ENCODE data around the gene ANKRD27. TPM values are rescaled to one million over a fixed set of nuclear protein-coding genes. Genes with fewer than 3 reads are reported as not detected.

The ANKRD27 gene
- total RNA-seq, 2 donors from 2014 or later, result 9.6 to 16.2 TPM

DNA sequence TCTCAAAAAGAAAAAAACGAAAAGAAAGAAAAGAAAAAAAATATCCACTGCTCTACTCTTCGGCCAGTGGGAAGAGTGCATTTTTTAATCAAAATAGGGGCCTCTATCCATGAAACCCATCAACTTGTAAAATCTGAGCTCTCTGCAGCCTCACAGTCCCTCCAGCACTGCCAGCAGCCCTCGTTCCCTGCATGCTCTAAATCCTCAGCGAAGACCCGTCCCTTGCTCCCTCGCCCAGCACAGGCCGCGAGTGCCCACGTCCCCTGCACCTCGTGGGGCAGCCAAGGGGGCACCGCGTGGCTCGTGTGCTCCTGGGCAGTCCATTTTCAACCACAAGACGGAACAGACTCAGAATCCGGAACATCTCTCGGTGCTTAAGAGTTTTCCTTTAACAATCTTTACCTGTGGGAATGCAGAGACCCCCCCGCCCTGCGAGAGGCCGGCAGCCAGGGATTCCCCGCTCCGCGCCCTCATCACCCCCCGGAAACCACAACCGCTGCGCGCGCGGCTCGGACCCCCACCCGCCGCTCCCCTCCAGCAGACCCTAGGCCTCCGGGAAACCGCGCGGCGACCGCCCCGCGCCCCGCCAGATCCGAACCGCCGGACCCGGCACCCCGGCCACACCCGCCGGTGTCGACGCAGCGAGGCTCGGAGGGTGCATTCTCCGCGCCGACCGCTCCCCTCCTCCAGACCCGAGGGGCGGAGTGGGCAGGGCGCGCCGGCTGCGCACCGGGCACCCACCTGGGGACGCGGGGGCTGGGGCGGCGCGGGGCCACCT lies 638 bp downstream of the ANKRD27 start:
- Histone ChIP-seq H3K36me3 (replicated peaks in 1 of 2; ENCODE audit: insufficient read depth in 1 of 2, low read depth in 2 of 2) (no peaks in the 10 kb centered on the region), H3K9me3 (no peaks in the 10 kb centered on the region), H3K4me1 (peaks cover 36% of the 10 kb centered on the region), H3K4me3 (peak overlapping the region; percentile 91 to 93), H3K27me3 (peaks cover 0 to 4% of the 10 kb centered on the region in 2 donors), H3K27ac (peak overlapping the region in 3 of 4 donors; percentile 40 to 74 (median 65))
- DNase-seq (no peak), ATAC-seq (peak; percentile 6)
- 1 to 4% methylated on average over 16 to 66 of the region's 67 CpGs for WGBS, 2 donors
- TF ChIP-seq, protein P1, sequence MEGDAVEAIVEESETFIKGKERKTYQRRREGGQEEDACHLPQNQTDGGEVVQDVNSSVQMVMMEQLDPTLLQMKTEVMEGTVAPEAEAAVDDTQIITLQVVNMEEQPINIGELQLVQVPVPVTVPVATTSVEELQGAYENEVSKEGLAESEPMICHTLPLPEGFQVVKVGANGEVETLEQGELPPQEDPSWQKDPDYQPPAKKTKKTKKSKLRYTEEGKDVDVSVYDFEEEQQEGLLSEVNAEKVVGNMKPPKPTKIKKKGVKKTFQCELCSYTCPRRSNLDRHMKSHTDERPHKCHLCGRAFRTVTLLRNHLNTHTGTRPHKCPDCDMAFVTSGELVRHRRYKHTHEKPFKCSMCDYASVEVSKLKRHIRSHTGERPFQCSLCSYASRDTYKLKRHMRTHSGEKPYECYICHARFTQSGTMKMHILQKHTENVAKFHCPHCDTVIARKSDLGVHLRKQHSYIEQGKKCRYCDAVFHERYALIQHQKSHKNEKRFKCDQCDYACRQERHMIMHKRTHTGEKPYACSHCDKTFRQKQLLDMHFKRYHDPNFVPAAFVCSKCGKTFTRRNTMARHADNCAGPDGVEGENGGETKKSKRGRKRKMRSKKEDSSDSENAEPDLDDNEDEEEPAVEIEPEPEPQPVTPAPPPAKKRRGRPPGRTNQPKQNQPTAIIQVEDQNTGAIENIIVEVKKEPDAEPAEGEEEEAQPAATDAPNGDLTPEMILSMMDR (IDR thresholded peaks at IDR 0.05), result no peak
- TF ChIP-seq POLR2A (IDR thresholded peaks at IDR 0.05), result no peak
- intact Hi-C loops (cut with DNase I), result no loop called here

DNA sequence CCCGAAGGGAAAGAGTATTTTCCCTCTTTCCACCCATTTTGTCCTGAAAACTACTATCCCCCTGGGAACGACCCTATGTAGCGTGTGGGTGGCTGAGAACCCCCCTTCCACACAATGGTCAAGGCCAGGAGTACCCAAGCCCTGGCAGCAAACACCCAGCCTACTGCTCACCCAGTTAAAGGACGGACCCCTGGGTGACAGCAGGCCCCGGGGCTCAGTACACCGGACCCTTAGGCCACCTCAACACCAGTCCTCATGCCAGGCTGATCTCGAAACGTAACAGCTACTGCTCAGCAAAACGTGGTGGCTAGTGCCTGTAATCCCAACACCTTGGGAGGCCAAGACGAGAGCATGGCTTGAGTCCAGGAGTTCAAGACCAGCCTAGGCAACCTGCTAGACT lies 1.4 kb downstream of the ANKRD27 start:
- 78 to 80% methylated on average over 10 of the region's 10 CpGs for WGBS, 2 donors
- no peaks in the 10 kb centered on the region for H3K9me3 ChIP-seq
- peaks cover 36% of the 10 kb centered on the region for H3K4me1 ChIP-seq
- H3K27me3 ChIP-seq, result peaks cover 0 to 4% of the 10 kb centered on the region in 2 donors
- ATAC-seq (no peak), DNase-seq (no peak)
- intact Hi-C loops (cut with DNase I), result no loop called here
- H3K36me3 ChIP-seq (replicated peaks in 1 of 2; ENCODE audit: insufficient read depth in 1 of 2, low read depth in 2 of 2), result no peaks in the 10 kb centered on the region
- no peak overlapping the region for H3K27ac ChIP-seq
- TF ChIP-seq, protein P1 (IDR thresholded peaks at IDR 0.05), result no peak
- TF ChIP-seq POLR2A (IDR thresholded peaks at IDR 0.05), result no peak
- H3K4me3 ChIP-seq, result no peak overlapping the region

DNA sequence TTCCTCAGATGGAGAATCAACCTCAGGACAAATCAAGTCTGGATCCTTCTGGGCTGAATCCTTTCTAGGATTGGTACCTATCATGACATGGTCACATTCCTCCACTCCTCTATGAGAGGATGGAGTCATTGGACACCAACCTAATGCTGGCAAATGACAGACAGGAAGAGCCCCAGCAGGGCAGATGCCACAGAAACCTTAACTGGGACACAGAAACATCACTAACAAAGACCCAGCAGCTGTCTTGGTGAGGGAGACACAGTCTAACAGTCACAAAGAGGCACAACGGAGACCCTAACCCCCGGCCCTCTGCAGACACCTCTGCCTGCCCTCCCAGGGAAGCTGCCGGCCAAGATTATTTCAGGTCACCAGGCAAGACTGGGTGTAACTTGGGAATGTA lies 2.1 kb downstream of the ANKRD27 start:
- H3K36me3 ChIP-seq (replicated peaks in 1 of 2; ENCODE audit: insufficient read depth in 1 of 2, low read depth in 2 of 2), result no peaks in the 10 kb centered on the region
- no peak overlapping the region for H3K27ac ChIP-seq
- WGBS, 2 donors, result 78 to 100% methylated on average over 1 to 3 of the region's 3 CpGs
- TF ChIP-seq POLR2A (IDR thresholded peaks at IDR 0.05), result no peak
- TF ChIP-seq, protein P1 (IDR thresholded peaks at IDR 0.05), result no peak
- H3K4me3 ChIP-seq, result no peak overlapping the region
- no peaks in the 10 kb centered on the region for H3K9me3 ChIP-seq
- intact Hi-C loops (cut with DNase I), result no loop called here
- peaks cover 36% of the 10 kb centered on the region for H3K4me1 ChIP-seq
- peaks cover 0 to 4% of the 10 kb centered on the region in 2 donors for H3K27me3 ChIP-seq
- ATAC-seq (no peak), DNase-seq (no peak)

DNA sequence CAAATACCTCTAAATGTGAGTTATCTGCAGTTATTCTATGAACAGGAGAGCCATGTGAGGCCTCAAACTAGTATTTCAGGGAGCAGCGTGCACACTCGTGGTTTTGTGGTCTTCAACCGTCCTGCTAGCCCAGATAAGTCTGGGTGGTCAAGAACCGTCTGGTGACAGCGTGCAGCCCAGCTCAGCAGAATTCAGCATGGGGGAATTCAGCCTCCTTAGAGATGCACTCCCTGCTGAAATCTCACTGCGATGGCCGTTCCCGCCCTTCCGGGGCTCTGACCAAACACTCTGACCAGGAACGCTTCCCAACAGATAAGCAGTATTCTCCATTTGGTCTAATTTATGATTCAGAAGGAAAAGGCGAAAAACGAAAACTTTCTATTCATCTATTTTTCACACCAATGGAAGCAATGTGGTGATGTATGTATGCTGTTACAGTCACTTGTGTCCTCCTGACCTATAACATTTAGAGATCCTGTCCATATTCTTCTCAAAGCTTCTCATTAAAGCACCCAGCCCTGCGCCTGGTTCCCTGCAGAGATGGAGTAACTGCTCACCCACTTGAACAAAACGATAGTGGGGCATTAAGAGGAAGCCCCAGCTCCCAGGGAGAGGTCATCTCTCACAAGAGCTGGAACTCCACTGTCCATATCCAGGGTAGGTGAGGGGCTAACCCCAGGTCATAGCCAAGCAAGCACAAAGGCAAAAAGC lies 2.9 kb downstream of the ANKRD27 start:
- no peak overlapping the region for H3K4me3 ChIP-seq
- ATAC-seq (no peak), DNase-seq (no peak)
- 68 to 75% methylated on average over 13 to 14 of the region's 14 CpGs for WGBS, 2 donors
- no peaks in the 10 kb centered on the region for H3K36me3 ChIP-seq (replicated peaks in 1 of 2; ENCODE audit: insufficient read depth in 1 of 2, low read depth in 2 of 2)
- no peaks in the 10 kb centered on the region for H3K9me3 ChIP-seq
- no peak overlapping the region for H3K27ac ChIP-seq
- intact Hi-C loops (cut with DNase I), result no loop called here
- H3K27me3 ChIP-seq, result peaks cover 0 to 4% of the 10 kb centered on the region in 2 donors
- TF ChIP-seq POLR2A (IDR thresholded peaks at IDR 0.05), result no peak
- TF ChIP-seq, protein P1 (IDR thresholded peaks at IDR 0.05), result no peak
- H3K4me1 ChIP-seq, result peaks cover 36% of the 10 kb centered on the region
